ENCODE results near the gene SYTL1. TPM values are rescaled to one million over a fixed set of nuclear protein-coding genes. Genes with fewer than 3 reads are reported as not detected.

Gene SYTL1
- total and polyA plus RNA-seq, 2 experiments from 2014 or later: not detected

GRCh38 chr1:27349784-27350662 lies 8.2 kb downstream of the SYTL1 start:
- peak overlapping the region; percentile 32 for H3K9ac ChIP-seq
- H2AFZ ChIP-seq: peak overlapping the region; percentile 56
- no peak overlapping the region for H3K27ac ChIP-seq
- H3K4me1 ChIP-seq (ENCODE audit: insufficient read depth): no peaks in the 10 kb centered on the region
- H4K20me1 ChIP-seq (ENCODE audit: insufficient read depth): no peaks in the 10 kb centered on the region
- no peaks in the 10 kb centered on the region for H3K9me3 ChIP-seq (ENCODE audit: low read depth)
- H3F3A ChIP-seq (ENCODE audit: insufficient read depth): no peaks in the 10 kb centered on the region
- no peaks in the 10 kb centered on the region for H3K36me3 ChIP-seq (ENCODE audit: low read depth)
- peak overlapping the region; percentile 56 for H3K4me3 ChIP-seq
- 9 to 12% methylated on average over 60 to 71 of the region's 84 CpGs for WGBS, 2 experiments (ENCODE audit: low coverage in 1 of 2, low lambda C conversion rate in 2 of 2, missing lambda C conversion rate in 2 of 2)
- in situ Hi-C loops (cut with MboI): no loop called here
- peak; percentile 87 for DNase-seq
- H3K79me2 ChIP-seq (ENCODE audit: insufficient read depth): no peaks in the 10 kb centered on the region
- no peaks in the 10 kb centered on the region for H3K9me2 ChIP-seq (ENCODE audit: insufficient read depth)
- no peaks in the 10 kb centered on the region for H3K27me3 ChIP-seq (replicated peaks; ENCODE audit: insufficient read depth)
- TF ChIP-seq EZH2phosphoT487 (IDR thresholded peaks at IDR 0.05; ENCODE audit: insufficient read depth, low read depth) (no peak), EZH2 (IDR thresholded peaks at IDR 0.05; ENCODE audit: insufficient read depth, poor library complexity, severe bottlenecking) (no peak)
- peak overlapping the region; percentile 66 for H3K4me2 ChIP-seq (ENCODE audit: unreplicated experiment)

DNA sequence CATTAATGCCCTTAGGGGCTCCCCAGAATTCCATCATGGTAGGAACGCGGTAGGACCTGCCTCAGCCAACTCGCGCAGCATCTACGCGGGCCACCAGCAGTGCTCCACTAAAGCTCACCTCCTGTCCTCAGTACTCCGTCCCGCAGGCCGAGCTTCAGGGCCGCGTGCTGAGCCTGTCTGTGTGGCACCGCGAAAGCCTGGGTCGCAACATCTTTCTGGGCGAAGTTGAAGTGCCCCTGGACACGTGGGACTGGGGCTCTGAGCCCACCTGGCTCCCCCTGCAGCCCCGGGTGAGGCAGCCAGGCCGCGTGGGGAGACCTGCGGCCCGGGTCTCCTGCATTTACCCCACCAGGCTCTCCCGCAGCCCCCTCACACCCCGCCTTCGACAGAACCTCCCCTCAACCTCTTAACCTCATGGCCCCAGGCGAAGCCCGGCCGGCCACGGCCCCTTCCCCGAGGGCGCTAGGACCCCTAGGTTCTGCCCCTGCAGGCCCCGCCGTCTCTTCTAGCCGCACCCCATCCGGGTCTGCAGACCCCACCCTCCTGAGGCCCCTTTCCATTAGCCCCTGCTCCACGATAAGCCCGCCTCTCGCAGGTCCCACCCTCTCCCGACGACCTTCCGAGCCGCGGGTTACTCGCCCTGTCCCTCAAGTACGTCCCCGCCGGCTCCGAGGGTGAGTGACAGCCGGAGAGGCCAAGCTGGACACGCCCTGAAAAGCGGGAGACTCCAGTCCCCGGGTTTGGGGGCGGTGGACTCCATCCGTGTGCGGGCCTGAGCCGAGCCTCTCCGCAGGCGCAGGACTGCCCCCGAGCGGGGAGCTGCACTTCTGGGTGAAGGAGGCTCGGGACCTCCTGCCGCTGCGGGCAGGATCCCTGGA lies 9.1 kb downstream of the SYTL1 start:
- no peak overlapping the region for H2AFZ ChIP-seq
- no peaks in the 10 kb centered on the region for H3K79me2 ChIP-seq (ENCODE audit: insufficient read depth)
- in situ Hi-C loops (cut with MboI): no loop called here
- no peaks in the 10 kb centered on the region for H3K9me2 ChIP-seq (ENCODE audit: insufficient read depth)
- no peaks in the 10 kb centered on the region for H3K36me3 ChIP-seq (ENCODE audit: low read depth)
- H4K20me1 ChIP-seq (ENCODE audit: insufficient read depth): no peaks in the 10 kb centered on the region
- DNase-seq: peak; percentile 49
- no peak overlapping the region for H3K9ac ChIP-seq
- no peak overlapping the region for H3K4me3 ChIP-seq
- no peak overlapping the region for H3K4me2 ChIP-seq (ENCODE audit: unreplicated experiment)
- no peaks in the 10 kb centered on the region for H3F3A ChIP-seq (ENCODE audit: insufficient read depth)
- no peaks in the 10 kb centered on the region for H3K9me3 ChIP-seq (ENCODE audit: low read depth)
- WGBS, 2 experiments (ENCODE audit: low coverage in 1 of 2, low lambda C conversion rate in 2 of 2, missing lambda C conversion rate in 2 of 2): 30 to 31% methylated on average over 43 to 57 of the region's 62 CpGs
- TF ChIP-seq EZH2 (IDR thresholded peaks at IDR 0.05; ENCODE audit: insufficient read depth, poor library complexity, severe bottlenecking) (no peak), EZH2phosphoT487 (IDR thresholded peaks at IDR 0.05; ENCODE audit: insufficient read depth, low read depth) (no peak)
- no peaks in the 10 kb centered on the region for H3K4me1 ChIP-seq (ENCODE audit: insufficient read depth)
- no peaks in the 10 kb centered on the region for H3K27me3 ChIP-seq (replicated peaks; ENCODE audit: insufficient read depth)
- H3K27ac ChIP-seq: no peak overlapping the region

- in situ Hi-C loops (cut with MboI): no loop called here
- no peak overlapping the region for H3K4me3 ChIP-seq
- DNase-seq: no peak
- no peak overlapping the region for H3K9ac ChIP-seq
- no peaks in the 10 kb centered on the region for H3F3A ChIP-seq (ENCODE audit: insufficient read depth)
- H3K36me3 ChIP-seq (ENCODE audit: low read depth): no peaks in the 10 kb centered on the region
- H3K27me3 ChIP-seq (replicated peaks; ENCODE audit: insufficient read depth): no peaks in the 10 kb centered on the region
- no peaks in the 10 kb centered on the region for H3K4me1 ChIP-seq (ENCODE audit: insufficient read depth)
- 54 to 58% methylated on average over 8 of the region's 8 CpGs for WGBS, 2 experiments (ENCODE audit: low coverage in 1 of 2, low lambda C conversion rate in 2 of 2, missing lambda C conversion rate in 2 of 2)
- H4K20me1 ChIP-seq (ENCODE audit: insufficient read depth): no peaks in the 10 kb centered on the region
- no peaks in the 10 kb centered on the region for H3K79me2 ChIP-seq (ENCODE audit: insufficient read depth)
- H3K4me2 ChIP-seq (ENCODE audit: unreplicated experiment): no peak overlapping the region
- no peak overlapping the region for H2AFZ ChIP-seq
- no peaks in the 10 kb centered on the region for H3K9me3 ChIP-seq (ENCODE audit: low read depth)
- H3K9me2 ChIP-seq (ENCODE audit: insufficient read depth): no peaks in the 10 kb centered on the region
- no peak overlapping the region for H3K27ac ChIP-seq
- no peak for TF ChIP-seq EZH2phosphoT487 (IDR thresholded peaks at IDR 0.05; ENCODE audit: insufficient read depth, low read depth)
- TF ChIP-seq EZH2 (IDR thresholded peaks at IDR 0.05; ENCODE audit: insufficient read depth, poor library complexity, severe bottlenecking): no peak
Observed at GRCh38 chr1:27351541-27352107, 9.8 kb downstream of the SYTL1 start.

DNA sequence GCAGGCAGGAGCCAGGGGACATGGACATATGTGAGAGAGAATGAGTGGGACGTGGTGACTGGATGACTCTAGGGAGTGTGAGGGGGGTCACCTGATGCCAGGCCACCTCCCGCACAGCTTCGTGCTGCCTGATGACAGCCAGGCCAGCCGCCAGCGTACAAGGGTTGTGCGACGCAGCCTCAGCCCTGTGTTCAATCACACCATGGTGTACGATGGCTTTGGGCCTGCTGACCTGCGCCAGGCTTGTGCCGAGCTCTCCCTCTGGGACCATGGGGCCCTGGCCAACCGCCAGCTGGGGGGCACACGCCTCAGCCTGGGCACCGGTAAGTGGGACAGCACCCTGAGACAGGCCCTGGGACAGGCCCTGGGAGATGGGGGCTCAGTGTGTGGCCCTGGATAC lies 11.3 kb downstream of the SYTL1 start:
- Histone ChIP-seq H3K4me1 (ENCODE audit: insufficient read depth) (no peaks in the 10 kb centered on the region), H3K9me2 (ENCODE audit: insufficient read depth) (no peaks in the 10 kb centered on the region), H3K27ac (no peak overlapping the region), H3K9ac (no peak overlapping the region), H2AFZ (no peak overlapping the region), H3K4me2 (ENCODE audit: unreplicated experiment) (no peak overlapping the region), H3K79me2 (ENCODE audit: insufficient read depth) (no peaks in the 10 kb centered on the region), H3K9me3 (ENCODE audit: low read depth) (no peaks in the 10 kb centered on the region), H3F3A (ENCODE audit: insufficient read depth) (no peaks in the 10 kb centered on the region), H3K4me3 (no peak overlapping the region), H3K36me3 (ENCODE audit: low read depth) (no peaks in the 10 kb centered on the region; the same call in 1 of the 2 replicates), H3K27me3 (replicated peaks; ENCODE audit: insufficient read depth) (no peaks in the 10 kb centered on the region), H4K20me1 (ENCODE audit: insufficient read depth) (no peaks in the 10 kb centered on the region)
- 94 to 98% methylated on average over 13 of the region's 13 CpGs for WGBS, 2 experiments (ENCODE audit: low coverage in 1 of 2, low lambda C conversion rate in 2 of 2, missing lambda C conversion rate in 2 of 2)
- TF ChIP-seq EZH2 (IDR thresholded peaks at IDR 0.05; ENCODE audit: insufficient read depth, poor library complexity, severe bottlenecking): no peak
- TF ChIP-seq EZH2phosphoT487 (IDR thresholded peaks at IDR 0.05; ENCODE audit: insufficient read depth, low read depth): no peak
- DNase-seq: no peak
- in situ Hi-C loops (cut with MboI): no loop called here

Data from GM23248 (cell line).